Measurements from ENCODE around the gene VPS13D. TPM values are rescaled to one million over a fixed set of nuclear protein-coding genes. Genes with fewer than 3 reads are reported as not detected.
A peak's percentile ranks its signal among the peaks of the same experiment; 100 is the strongest.

Gene VPS13D
- total RNA-seq, 1 experiment from 2014 or later: 29.0 TPM

DNA sequence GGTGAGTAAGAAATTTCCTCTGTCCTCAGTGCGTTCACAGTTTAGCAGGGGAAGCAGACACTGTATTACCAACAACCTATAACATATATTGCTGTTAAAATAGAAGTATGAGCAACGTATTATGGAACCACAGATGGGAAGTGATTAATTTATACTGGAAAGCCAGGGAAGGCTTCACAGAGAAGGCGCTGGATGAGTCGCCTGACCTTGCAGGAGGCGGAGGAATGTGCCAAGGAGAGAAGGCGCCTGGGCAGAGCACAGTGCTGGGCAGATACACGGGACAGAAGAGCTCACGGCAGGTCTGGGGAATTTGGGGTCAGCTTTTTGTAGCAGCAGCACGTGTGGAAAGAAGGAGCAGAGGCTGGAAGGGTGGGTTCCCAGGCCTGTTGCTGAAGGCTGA is 271.8 kb downstream of the VPS13D start:
- H3K4me3 Mint-ChIP-seq: no peak overlapping the region
- H3K27ac Mint-ChIP-seq: no peak overlapping the region
- no peaks in the 10 kb centered on the region for H3K27me3 Mint-ChIP-seq (ENCODE audit: low read depth)
- H3K9me3 Mint-ChIP-seq: no peaks in the 10 kb centered on the region
- ATAC-seq: no peak
- peaks cover 14% of the 10 kb centered on the region for H3K4me1 Mint-ChIP-seq
- no peak for DNase-seq (ENCODE audit: low spot score)
- TF ChIP-seq OVOL2 (CRISPR knock-in tag; IDR thresholded peaks at IDR 0.05; ENCODE audit: borderline replicate concordance) (no peak), IRF2 (CRISPR knock-in tag; IDR thresholded peaks at IDR 0.05; ENCODE audit: borderline replicate concordance, low read depth) (no peak), NR2C2 (CRISPR knock-in tag; IDR thresholded peaks at IDR 0.05) (no peak), MXD4 (CRISPR knock-in tag; IDR thresholded peaks at IDR 0.05; ENCODE audit: borderline replicate concordance) (no peak), ETV6 (CRISPR knock-in tag; IDR thresholded peaks at IDR 0.05) (no peak), NR3C1 (CRISPR knock-in tag; conservative IDR thresholded peaks at IDR 0.05; ENCODE audit: low read depth) (no peak)
- TF ChIP-seq, protein P1, sequence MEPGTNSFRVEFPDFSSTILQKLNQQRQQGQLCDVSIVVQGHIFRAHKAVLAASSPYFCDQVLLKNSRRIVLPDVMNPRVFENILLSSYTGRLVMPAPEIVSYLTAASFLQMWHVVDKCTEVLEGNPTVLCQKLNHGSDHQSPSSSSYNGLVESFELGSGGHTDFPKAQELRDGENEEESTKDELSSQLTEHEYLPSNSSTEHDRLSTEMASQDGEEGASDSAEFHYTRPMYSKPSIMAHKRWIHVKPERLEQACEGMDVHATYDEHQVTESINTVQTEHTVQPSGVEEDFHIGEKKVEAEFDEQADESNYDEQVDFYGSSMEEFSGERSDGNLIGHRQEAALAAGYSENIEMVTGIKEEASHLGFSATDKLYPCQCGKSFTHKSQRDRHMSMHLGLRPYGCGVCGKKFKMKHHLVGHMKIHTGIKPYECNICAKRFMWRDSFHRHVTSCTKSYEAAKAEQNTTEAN (CRISPR knock-in tag; IDR thresholded peaks at IDR 0.05): no peak
- TF ChIP-seq, protein P2, sequence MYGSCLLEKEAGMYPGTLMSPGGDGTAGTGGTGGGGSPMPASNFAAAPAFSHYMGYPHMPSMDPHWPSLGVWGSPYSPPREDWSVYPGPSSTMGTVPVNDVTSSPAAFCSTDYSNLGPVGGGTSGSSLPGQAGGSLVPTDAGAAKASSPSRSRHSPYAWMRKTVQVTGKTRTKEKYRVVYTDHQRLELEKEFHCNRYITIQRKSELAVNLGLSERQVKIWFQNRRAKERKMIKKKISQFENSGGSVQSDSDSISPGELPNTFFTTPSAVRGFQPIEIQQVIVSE (CRISPR knock-in tag; IDR thresholded peaks at IDR 0.05; ENCODE audit: borderline replicate concordance): no peak
- TF ChIP-seq, protein P3, sequence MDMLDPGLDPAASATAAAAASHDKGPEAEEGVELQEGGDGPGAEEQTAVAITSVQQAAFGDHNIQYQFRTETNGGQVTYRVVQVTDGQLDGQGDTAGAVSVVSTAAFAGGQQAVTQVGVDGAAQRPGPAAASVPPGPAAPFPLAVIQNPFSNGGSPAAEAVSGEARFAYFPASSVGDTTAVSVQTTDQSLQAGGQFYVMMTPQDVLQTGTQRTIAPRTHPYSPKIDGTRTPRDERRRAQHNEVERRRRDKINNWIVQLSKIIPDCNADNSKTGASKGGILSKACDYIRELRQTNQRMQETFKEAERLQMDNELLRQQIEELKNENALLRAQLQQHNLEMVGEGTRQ (CRISPR knock-in tag; IDR thresholded peaks at IDR 0.05): no peak
- POLR2A ChIA-PET: no interaction called here
- 0 out of 2 replicates have a peak, but pooled peaks cover 3% of the 10 kb centered on the region for H3K36me3 Mint-ChIP-seq
- CTCF ChIA-PET: no interaction called here

DNA sequence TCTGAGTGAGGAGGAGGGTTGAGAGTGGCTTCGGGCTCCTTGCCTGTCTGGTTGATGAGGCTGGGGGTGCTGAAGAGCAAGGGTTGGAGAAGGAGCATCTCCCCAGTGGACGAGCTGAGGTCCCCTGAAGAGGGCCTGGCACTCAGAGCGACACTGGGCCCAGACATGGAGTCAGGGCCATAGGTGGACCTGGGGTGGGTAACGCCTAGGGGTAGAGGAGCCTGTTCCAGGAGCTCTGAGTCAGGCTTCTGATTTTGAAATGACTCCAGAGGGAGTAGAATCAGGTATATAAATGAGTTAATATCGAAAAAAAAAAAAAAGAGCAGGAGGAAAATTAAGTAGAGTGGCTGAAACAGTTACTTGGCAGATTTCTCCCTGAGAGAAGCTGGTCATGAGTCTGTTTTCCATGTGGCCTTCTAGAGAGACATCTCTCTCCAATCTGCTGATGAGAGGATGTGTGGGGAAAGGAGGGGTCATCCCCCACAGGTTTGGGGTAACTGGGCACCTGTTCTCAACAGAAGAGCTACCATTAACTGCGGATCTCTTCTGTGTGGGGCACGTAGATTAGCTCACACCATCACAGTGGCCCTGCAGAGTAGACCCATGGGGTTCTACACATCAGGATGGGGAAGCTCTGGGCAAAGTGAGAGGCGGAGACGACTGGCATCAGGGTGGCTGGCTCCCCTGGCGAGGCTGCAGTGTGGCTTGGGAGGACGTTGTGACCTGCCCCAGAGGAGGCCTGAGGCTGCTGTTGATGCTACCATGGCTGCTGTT is 272.7 kb downstream of the VPS13D start:
- Mint-ChIP-seq H3K36me3 (0 out of 2 replicates have a peak, but pooled peaks cover 3% of the 10 kb centered on the region), H3K4me3 (no peak overlapping the region), H3K27ac (no peak overlapping the region), H3K9me3 (no peaks in the 10 kb centered on the region), H3K4me1 (peaks cover 11% of the 10 kb centered on the region), H3K27me3 (ENCODE audit: low read depth) (no peaks in the 10 kb centered on the region)
- no peak for DNase-seq (ENCODE audit: low spot score)
- no peak for ATAC-seq
- ChIA-PET POLR2A (no interaction called here), CTCF (interaction anchor here (0.9 kb wide), 1 partner anchor 163 kb away, joined by 3 read pairs; no protein-coding TSS in a partner anchor)
- TF ChIP-seq ZNF416 (CRISPR knock-in tag; IDR thresholded peaks at IDR 0.05) (no peak), NR2C2 (CRISPR knock-in tag; IDR thresholded peaks at IDR 0.05) (no peak), NFYB (CRISPR knock-in tag; conservative IDR thresholded peaks at IDR 0.05; ENCODE audit: low read depth) (no peak)

DNA sequence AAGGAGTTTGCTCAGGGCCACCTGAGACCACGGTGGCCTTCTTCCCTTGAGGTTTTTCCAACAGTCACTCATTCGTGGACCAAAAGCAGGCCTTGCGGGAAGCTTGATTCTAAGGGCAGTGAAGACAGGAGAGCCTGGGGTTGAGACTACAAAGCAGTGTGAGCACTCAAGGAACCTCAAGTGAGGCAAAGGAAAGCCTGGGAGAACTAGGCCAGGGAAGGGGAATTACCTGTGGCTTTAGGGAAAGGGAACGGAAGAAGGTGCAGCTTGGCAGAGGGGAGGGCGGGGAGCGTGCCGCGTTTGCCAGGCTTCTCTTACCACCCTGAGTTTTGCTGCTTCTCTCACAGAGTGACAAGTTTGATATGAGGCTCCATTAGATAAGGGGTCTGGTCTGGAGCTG is 273.9 kb downstream of the VPS13D start:
- ChIA-PET CTCF (interaction anchor here (0.7 kb wide), 1 partner anchor 132 kb away, joined by 3 read pairs; no protein-coding TSS in a partner anchor), POLR2A (no interaction called here)
- ATAC-seq: no peak
- Mint-ChIP-seq H3K9me3 (no peaks in the 10 kb centered on the region), H3K27me3 (ENCODE audit: low read depth) (no peaks in the 10 kb centered on the region), H3K27ac (0 out of 2 replicates have a peak overlapping the region, but pooled peaks have one; percentile 42), H3K4me3 (no peak overlapping the region), H3K4me1 (peaks cover 17% of the 10 kb centered on the region), H3K36me3 (0 out of 2 replicates have a peak, but pooled peaks cover 3% of the 10 kb centered on the region)
- TF ChIP-seq ZNF416 (CRISPR knock-in tag; IDR thresholded peaks at IDR 0.05): no peak
- no peak for TF ChIP-seq ZNF671 (CRISPR knock-in tag; IDR thresholded peaks at IDR 0.05)
- TF ChIP-seq, protein P4, sequence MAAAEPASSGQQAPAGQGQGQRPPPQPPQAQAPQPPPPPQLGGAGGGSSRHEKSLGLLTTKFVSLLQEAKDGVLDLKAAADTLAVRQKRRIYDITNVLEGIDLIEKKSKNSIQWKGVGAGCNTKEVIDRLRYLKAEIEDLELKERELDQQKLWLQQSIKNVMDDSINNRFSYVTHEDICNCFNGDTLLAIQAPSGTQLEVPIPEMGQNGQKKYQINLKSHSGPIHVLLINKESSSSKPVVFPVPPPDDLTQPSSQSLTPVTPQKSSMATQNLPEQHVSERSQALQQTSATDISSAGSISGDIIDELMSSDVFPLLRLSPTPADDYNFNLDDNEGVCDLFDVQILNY (CRISPR knock-in tag; IDR thresholded peaks at IDR 0.05): no peak
- no peak for TF ChIP-seq TEAD4 (CRISPR knock-in tag; IDR thresholded peaks at IDR 0.05)
- TF ChIP-seq, protein P5, sequence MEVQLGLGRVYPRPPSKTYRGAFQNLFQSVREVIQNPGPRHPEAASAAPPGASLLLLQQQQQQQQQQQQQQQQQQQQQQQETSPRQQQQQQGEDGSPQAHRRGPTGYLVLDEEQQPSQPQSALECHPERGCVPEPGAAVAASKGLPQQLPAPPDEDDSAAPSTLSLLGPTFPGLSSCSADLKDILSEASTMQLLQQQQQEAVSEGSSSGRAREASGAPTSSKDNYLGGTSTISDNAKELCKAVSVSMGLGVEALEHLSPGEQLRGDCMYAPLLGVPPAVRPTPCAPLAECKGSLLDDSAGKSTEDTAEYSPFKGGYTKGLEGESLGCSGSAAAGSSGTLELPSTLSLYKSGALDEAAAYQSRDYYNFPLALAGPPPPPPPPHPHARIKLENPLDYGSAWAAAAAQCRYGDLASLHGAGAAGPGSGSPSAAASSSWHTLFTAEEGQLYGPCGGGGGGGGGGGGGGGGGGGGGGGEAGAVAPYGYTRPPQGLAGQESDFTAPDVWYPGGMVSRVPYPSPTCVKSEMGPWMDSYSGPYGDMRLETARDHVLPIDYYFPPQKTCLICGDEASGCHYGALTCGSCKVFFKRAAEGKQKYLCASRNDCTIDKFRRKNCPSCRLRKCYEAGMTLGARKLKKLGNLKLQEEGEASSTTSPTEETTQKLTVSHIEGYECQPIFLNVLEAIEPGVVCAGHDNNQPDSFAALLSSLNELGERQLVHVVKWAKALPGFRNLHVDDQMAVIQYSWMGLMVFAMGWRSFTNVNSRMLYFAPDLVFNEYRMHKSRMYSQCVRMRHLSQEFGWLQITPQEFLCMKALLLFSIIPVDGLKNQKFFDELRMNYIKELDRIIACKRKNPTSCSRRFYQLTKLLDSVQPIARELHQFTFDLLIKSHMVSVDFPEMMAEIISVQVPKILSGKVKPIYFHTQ (CRISPR knock-in tag; IDR thresholded peaks at IDR 0.05): no peak
- TF ChIP-seq CREM (CRISPR knock-in tag; IDR thresholded peaks at IDR 0.05): no peak
- no peak for DNase-seq (ENCODE audit: low spot score)

Measured in WTC11 (cell line).